NCI-H524 (cell line): Measurements from ENCODE around the gene ZNF619.

Experiments
- DNase-seq, 2 experiments: peaks; one replicate each; lab custom pipeline; 2025; lab: John Stamatoyannopoulos, UW

The ZNF619 gene

DNA sequence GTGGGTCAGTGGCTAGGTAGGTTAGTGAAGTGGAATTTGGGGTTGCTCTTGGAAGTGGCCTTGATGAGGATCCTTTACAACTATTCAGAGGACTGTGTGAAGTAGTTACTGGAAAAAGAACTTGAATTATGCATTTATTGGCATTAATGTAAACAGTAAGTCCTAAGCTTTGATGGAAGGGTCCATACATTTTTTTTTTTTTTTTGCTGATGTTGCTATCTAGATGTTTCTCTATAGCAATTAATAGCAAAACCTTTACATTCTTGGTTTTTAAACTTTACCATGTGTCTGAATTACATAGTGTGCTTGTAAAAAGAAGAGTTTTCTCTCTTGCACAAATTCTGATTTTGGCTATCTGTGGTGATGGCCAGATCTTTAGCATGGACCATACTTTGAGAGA, 57.4 kb downstream of the ZNF619 start:
- no peak for DNase-seq
